ENCODE data around the gene PHF5A.

Gene PHF5A

DNA sequence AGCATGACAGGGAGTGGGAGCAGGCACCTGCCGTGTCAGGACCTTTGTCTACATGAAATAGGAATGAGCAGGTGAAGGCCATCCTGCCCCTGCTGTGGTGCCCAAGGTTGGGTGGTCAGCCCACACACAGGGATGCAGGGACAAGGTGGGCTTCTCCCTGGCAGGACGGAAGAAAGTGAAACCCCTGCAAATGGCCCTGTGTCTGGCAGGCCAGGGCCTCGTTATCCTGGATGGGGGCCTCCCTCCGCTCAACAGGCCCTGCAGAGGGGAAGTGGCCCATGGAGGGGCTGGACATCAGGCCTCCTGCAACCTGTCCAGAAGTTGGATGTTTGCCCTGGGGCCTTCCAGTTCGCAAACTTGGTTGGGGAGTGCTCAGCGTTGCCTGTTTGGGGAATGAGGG lies 36.8 kb downstream of the PHF5A start:
- Histone ChIP-seq H3K9me3 (ENCODE audit: low read length) (no peaks in the 10 kb centered on the region), H3K9me2 (ENCODE audit: low read depth, low read length) (no peaks in the 10 kb centered on the region), H4K20me1 (ENCODE audit: insufficient read depth, low read length) (no peaks in the 10 kb centered on the region), H3K27ac (ENCODE audit: low read depth, low read length, poor library complexity, severe bottlenecking) (no peak overlapping the region), H2AFZ (ENCODE audit: low read length) (no peak overlapping the region), H3K4me2 (ENCODE audit: low read length) (no peak overlapping the region), H3K36me3 (ENCODE audit: insufficient read depth, low read length) (peaks cover 54% of the 10 kb centered on the region), H3K79me2 (ENCODE audit: insufficient read depth, low read length) (no peaks in the 10 kb centered on the region), H3K4me1 (ENCODE audit: insufficient read depth, low read length, severe bottlenecking) (no peaks in the 10 kb centered on the region), H3K4me3 (ENCODE audit: low read depth, low read length, poor library complexity, severe bottlenecking) (no peak overlapping the region), H3K27me3 (ENCODE audit: insufficient read depth, low read length) (no peaks in the 10 kb centered on the region), H3F3A (ENCODE audit: insufficient read depth, low read length) (no peaks in the 10 kb centered on the region), H3K9ac (ENCODE audit: low read length) (no peak overlapping the region)
- TF ChIP-seq, protein P1, sequence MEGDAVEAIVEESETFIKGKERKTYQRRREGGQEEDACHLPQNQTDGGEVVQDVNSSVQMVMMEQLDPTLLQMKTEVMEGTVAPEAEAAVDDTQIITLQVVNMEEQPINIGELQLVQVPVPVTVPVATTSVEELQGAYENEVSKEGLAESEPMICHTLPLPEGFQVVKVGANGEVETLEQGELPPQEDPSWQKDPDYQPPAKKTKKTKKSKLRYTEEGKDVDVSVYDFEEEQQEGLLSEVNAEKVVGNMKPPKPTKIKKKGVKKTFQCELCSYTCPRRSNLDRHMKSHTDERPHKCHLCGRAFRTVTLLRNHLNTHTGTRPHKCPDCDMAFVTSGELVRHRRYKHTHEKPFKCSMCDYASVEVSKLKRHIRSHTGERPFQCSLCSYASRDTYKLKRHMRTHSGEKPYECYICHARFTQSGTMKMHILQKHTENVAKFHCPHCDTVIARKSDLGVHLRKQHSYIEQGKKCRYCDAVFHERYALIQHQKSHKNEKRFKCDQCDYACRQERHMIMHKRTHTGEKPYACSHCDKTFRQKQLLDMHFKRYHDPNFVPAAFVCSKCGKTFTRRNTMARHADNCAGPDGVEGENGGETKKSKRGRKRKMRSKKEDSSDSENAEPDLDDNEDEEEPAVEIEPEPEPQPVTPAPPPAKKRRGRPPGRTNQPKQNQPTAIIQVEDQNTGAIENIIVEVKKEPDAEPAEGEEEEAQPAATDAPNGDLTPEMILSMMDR (IDR thresholded peaks at IDR 0.05; ENCODE audit: low read length) = no peak
- TF ChIP-seq EZH2 (IDR thresholded peaks at IDR 0.05; ENCODE audit: borderline replicate concordance, low read length) = no peak

DNA sequence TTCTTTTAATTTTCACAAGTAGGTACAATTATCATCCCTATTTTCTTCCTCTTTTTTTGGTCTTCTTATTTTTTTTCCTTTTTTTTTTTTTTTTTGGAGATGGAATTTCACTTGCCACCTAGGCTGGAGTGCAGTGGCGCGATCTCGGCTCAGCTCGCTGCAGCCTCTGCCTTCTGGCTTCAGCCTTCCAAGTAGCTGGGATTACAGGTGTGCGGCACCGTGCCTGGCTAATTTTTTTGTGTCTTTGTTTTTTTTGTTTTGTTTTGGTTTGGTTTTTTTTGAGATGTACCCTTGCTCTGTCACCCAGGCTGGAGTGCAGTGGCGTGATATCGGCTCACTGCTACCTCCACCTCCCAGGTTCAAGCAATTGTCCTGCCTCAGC lies 38.5 kb downstream of the PHF5A start:
- Histone ChIP-seq H3K36me3 (ENCODE audit: insufficient read depth, low read length) (peaks cover 37% of the 10 kb centered on the region), H4K20me1 (ENCODE audit: insufficient read depth, low read length) (no peaks in the 10 kb centered on the region)

DNA sequence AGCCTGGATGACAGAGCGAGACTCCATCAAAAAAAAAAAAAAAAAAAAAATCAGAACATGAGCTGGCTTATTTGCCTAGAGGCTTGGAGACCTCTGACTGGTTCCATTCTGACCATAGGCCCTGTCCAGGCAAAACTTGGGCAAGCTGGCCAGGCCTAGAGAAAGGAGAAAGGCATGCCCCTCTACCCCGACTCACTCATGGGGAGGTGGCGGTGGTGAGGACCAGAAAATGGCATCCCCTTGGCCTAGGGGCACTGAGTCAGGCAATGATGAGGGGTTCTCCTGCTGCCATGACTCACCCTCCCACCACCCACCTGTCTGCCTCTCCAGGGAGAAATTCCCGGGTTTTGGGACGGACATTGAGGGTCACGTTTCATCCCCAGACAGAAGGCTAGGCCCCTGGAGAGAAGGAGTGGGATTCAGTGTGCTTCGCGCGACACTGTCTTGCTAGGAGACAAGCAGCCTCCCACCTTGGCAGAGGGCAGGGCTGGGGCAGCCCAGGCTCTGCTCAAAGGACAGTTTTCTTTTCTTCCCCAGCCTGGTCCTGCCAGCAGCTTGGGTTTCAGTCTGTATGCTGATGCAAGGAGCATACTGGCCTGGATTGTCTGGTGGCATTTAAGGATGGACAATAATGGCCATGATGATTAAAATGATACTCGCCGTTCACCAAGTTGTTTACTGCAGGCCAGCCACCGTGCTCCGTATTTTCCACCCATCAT lies 39.1 kb downstream of the PHF5A start:
- Histone ChIP-seq H3K27ac (ENCODE audit: low read depth, low read length, poor library complexity, severe bottlenecking) (no peak overlapping the region), H3K9me2 (ENCODE audit: low read depth, low read length) (no peaks in the 10 kb centered on the region), H4K20me1 (ENCODE audit: insufficient read depth, low read length) (no peaks in the 10 kb centered on the region), H3K4me3 (ENCODE audit: low read depth, low read length, poor library complexity, severe bottlenecking) (no peak overlapping the region), H3K4me1 (ENCODE audit: insufficient read depth, low read length, severe bottlenecking) (no peaks in the 10 kb centered on the region), H3K79me2 (ENCODE audit: insufficient read depth, low read length) (no peaks in the 10 kb centered on the region), H2AFZ (ENCODE audit: low read length) (no peak overlapping the region), H3K4me2 (ENCODE audit: low read length) (no peak overlapping the region), H3K9me3 (ENCODE audit: low read length) (no peaks in the 10 kb centered on the region), H3F3A (ENCODE audit: insufficient read depth, low read length) (no peaks in the 10 kb centered on the region), H3K36me3 (ENCODE audit: insufficient read depth, low read length) (peaks cover 31% of the 10 kb centered on the region), H3K9ac (ENCODE audit: low read length) (no peak overlapping the region), H3K27me3 (ENCODE audit: insufficient read depth, low read length) (no peaks in the 10 kb centered on the region)
- no peak for TF ChIP-seq EZH2 (IDR thresholded peaks at IDR 0.05; ENCODE audit: borderline replicate concordance, low read length)
- TF ChIP-seq, protein P1 (IDR thresholded peaks at IDR 0.05; ENCODE audit: low read length) = no peak

More for the DNA sequence above, 38.5 kb downstream of the PHF5A start:
- Histone ChIP-seq H3F3A (ENCODE audit: insufficient read depth, low read length) (no peaks in the 10 kb centered on the region), H3K4me2 (ENCODE audit: low read length) (no peak overlapping the region), H3K9me2 (ENCODE audit: low read depth, low read length) (no peaks in the 10 kb centered on the region), H2AFZ (ENCODE audit: low read length) (no peak overlapping the region), H3K9ac (ENCODE audit: low read length) (no peak overlapping the region), H3K79me2 (ENCODE audit: insufficient read depth, low read length) (no peaks in the 10 kb centered on the region), H3K9me3 (ENCODE audit: low read length) (no peaks in the 10 kb centered on the region), H3K4me3 (ENCODE audit: low read depth, low read length, poor library complexity, severe bottlenecking) (no peak overlapping the region), H3K4me1 (ENCODE audit: insufficient read depth, low read length, severe bottlenecking) (no peaks in the 10 kb centered on the region), H3K27me3 (ENCODE audit: insufficient read depth, low read length) (no peaks in the 10 kb centered on the region), H3K27ac (ENCODE audit: low read depth, low read length, poor library complexity, severe bottlenecking) (no peak overlapping the region)
- no peak for TF ChIP-seq EZH2 (IDR thresholded peaks at IDR 0.05; ENCODE audit: borderline replicate concordance, low read length)
- TF ChIP-seq, protein P1 (IDR thresholded peaks at IDR 0.05; ENCODE audit: low read length) = no peak
